Measurements from ENCODE around the gene DNAJB12.

DNAJB12 gene

GRCh38 chr10:72340510-72341261, 14.0 kb downstream of the DNAJB12 start:
- H3K4me1 Mint-ChIP-seq (ENCODE audit: low read depth): peaks cover 45% of the 10 kb centered on the region
- no peaks in the 10 kb centered on the region for H3K27me3 Mint-ChIP-seq
- peak; percentile 88 for DNase-seq
- no peak overlapping the region for H3K4me3 Mint-ChIP-seq
- H3K36me3 Mint-ChIP-seq (ENCODE audit: low read depth): peaks cover 82% of the 10 kb centered on the region
- H3K27ac Mint-ChIP-seq: peak overlapping the region; percentile 56
- H3K9me3 Mint-ChIP-seq: no peaks in the 10 kb centered on the region

DNA sequence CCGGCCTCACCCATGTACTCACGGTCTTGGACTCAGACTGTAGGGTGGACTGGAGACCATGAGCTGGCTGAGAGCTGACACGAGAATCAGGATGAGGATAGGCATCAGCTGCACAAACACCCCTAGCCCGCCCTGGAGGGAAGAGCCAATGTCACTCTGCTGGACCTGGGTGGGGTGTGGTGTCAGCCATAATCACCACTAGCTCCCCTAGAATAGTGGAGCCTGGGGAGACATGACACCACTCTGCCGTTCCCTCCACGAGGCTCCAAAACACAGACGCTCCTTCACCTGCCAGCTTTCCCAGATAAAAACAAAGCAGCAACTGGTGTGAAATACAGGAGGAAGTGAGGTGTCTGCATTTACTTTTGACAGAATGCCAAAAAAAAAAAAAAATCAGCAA, 16.5 kb downstream of the DNAJB12 start:
- Mint-ChIP-seq H3K27me3 (no peaks in the 10 kb centered on the region), H3K27ac (peak overlapping the region; percentile 57), H3K9me3 (no peaks in the 10 kb centered on the region), H3K4me1 (ENCODE audit: low read depth) (peaks cover 57% of the 10 kb centered on the region), H3K36me3 (ENCODE audit: low read depth) (peaks cover 93% of the 10 kb centered on the region), H3K4me3 (no peak overlapping the region)
- DNase-seq: no peak

- Mint-ChIP-seq H3K27me3 (no peaks in the 10 kb centered on the region), H3K9me3 (no peaks in the 10 kb centered on the region), H3K4me3 (no peak overlapping the region), H3K4me1 (ENCODE audit: low read depth) (peaks cover 61% of the 10 kb centered on the region), H3K36me3 (ENCODE audit: low read depth) (peaks cover 93% of the 10 kb centered on the region), H3K27ac (peak overlapping the region; percentile 57)
- DNase-seq: no peak
These were observed 17.0 kb downstream of the DNAJB12 start for GRCh38 chr10:72337722-72338121.

GRCh38 chr10:72337039-72337629, 17.6 kb downstream of the DNAJB12 start:
- Mint-ChIP-seq H3K27me3 (no peaks in the 10 kb centered on the region), H3K36me3 (ENCODE audit: low read depth) (peaks cover 88% of the 10 kb centered on the region), H3K9me3 (no peaks in the 10 kb centered on the region), H3K4me1 (ENCODE audit: low read depth) (peaks cover 67% of the 10 kb centered on the region), H3K27ac (peak overlapping the region; percentile 82), H3K4me3 (peak overlapping the region; percentile 8)
- peak; percentile 85 for DNase-seq

DNA sequence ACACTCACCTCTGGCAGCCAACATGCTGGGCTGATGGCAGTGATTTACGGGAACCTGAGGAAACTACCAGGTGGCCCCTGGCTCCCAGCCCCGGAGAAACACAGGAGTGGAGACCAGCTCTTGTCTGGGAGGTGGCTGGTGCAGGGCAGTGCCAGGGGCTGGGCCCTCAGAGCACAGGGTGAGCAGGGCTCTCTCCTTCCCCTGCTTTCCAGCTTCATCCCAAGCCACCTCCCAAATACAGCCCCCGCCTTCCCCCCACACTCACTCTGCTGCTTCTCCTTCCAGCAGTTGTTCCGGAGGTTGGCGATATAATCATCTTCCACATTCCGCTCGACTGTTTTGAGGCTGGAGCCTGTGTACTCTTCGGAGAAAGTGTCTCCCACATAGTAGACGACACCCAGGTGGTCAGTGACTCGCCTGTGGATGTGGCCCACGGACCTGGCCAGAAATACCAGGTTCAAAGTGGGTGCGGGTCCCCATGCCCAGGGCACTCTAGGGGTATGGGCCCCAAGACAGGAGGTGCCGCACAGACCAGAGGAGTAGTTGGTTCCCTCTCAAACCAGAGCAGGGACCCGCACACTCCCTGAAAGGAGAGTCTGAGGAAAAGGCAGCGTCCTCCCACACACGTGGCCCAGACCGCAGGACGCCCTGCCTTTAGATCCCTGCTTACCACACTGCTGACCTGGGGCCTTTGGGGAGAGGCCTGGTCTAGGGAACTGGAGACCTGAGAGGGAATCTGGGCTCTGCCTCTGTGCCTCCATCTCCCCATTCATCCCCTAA, 18.3 kb downstream of the DNAJB12 start:
- Mint-ChIP-seq H3K36me3 (ENCODE audit: low read depth) (peaks cover 81% of the 10 kb centered on the region), H3K4me1 (ENCODE audit: low read depth) (peaks cover 73% of the 10 kb centered on the region), H3K27me3 (no peaks in the 10 kb centered on the region), H3K27ac (peak overlapping the region; percentile 96), H3K4me3 (peak overlapping the region; percentile 8), H3K9me3 (no peaks in the 10 kb centered on the region)
- DNase-seq: no peak

DNA sequence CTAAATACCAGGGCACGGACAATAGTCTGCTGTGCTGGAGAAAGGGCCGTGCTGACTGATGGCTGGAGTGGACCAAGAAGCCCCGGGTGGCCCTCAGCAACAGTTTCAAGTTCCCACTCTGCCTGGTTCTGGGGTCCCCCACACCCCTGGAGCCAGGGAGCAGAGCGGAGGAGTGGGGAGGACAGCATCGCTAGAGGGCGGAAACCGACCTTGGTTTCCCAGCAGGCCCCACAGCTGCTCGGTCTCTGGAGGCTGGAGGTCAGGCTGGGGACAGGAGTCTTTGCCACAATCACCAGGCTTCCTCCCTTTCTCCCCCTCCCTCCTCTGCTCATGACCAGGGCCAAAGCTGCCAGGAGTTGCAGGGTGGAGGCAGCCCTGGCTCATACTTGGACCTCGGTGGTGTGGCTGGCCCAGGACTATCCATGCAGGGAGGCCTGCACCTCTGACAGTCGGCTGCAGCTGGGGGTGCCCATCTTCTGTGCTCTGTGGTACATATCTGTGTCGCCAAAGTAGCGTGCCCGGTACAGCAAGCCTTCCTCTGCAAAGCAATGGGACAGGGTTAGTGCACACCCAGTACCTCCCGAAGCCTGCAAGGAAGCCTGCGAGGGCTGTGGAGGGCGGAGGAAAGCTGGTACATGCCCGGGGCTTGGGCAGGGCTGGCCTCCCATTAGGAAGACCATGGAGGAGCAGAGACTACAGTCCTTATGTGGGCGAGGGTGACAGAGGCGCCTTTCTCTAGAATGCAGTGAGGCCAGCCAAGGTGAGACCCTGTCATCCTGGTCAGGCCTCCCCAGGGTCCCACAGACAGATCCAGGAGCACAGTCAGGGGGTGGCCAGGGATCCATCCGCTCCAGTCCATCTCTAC, 19.1 kb downstream of the DNAJB12 start:
- Mint-ChIP-seq H3K27me3 (no peaks in the 10 kb centered on the region), H3K36me3 (ENCODE audit: low read depth) (peaks cover 73% of the 10 kb centered on the region), H3K4me1 (ENCODE audit: low read depth) (peaks cover 77% of the 10 kb centered on the region), H3K9me3 (no peaks in the 10 kb centered on the region), H3K4me3 (peak overlapping the region; percentile 61), H3K27ac (peak overlapping the region; percentile 96)
- DNase-seq: peak; percentile 71

- H3K27me3 Mint-ChIP-seq: no peaks in the 10 kb centered on the region
- peak overlapping the region; percentile 96 for H3K27ac Mint-ChIP-seq
- DNase-seq: peak; percentile 81
- peaks cover 67% of the 10 kb centered on the region for H3K36me3 Mint-ChIP-seq (ENCODE audit: low read depth)
- H3K4me3 Mint-ChIP-seq: peak overlapping the region; percentile 61
- H3K4me1 Mint-ChIP-seq (ENCODE audit: low read depth): peaks cover 78% of the 10 kb centered on the region
- H3K9me3 Mint-ChIP-seq: no peaks in the 10 kb centered on the region
These were observed 19.8 kb downstream of the DNAJB12 start for GRCh38 chr10:72334825-72335393.

- Mint-ChIP-seq H3K4me1 (ENCODE audit: low read depth) (peaks cover 82% of the 10 kb centered on the region), H3K27me3 (no peaks in the 10 kb centered on the region), H3K27ac (peak overlapping the region; percentile 96), H3K36me3 (ENCODE audit: low read depth) (peaks cover 63% of the 10 kb centered on the region), H3K4me3 (peak overlapping the region; percentile 61), H3K9me3 (no peaks in the 10 kb centered on the region)
- DNase-seq: no peak
These were observed 20.4 kb downstream of the DNAJB12 start for GRCh38 chr10:72334196-72334824.

GRCh38 chr10:72333112-72334015, 21.4 kb downstream of the DNAJB12 start:
- Mint-ChIP-seq H3K4me3 (peak overlapping the region; percentile 9), H3K36me3 (ENCODE audit: low read depth) (peaks cover 60% of the 10 kb centered on the region), H3K27me3 (no peaks in the 10 kb centered on the region), H3K4me1 (ENCODE audit: low read depth) (peaks cover 90% of the 10 kb centered on the region), H3K9me3 (no peaks in the 10 kb centered on the region), H3K27ac (peak overlapping the region; percentile 96)
- peak; percentile 59 for DNase-seq

- H3K27me3 Mint-ChIP-seq: no peaks in the 10 kb centered on the region
- H3K27ac Mint-ChIP-seq: peak overlapping the region; percentile 96
- peaks cover 95% of the 10 kb centered on the region for H3K4me1 Mint-ChIP-seq (ENCODE audit: low read depth)
- H3K9me3 Mint-ChIP-seq: no peaks in the 10 kb centered on the region
- peaks cover 59% of the 10 kb centered on the region for H3K36me3 Mint-ChIP-seq (ENCODE audit: low read depth)
- DNase-seq: no peak
- H3K4me3 Mint-ChIP-seq: peak overlapping the region; percentile 63
These were observed 22.2 kb downstream of the DNAJB12 start for GRCh38 chr10:72332423-72333111.

DNA sequence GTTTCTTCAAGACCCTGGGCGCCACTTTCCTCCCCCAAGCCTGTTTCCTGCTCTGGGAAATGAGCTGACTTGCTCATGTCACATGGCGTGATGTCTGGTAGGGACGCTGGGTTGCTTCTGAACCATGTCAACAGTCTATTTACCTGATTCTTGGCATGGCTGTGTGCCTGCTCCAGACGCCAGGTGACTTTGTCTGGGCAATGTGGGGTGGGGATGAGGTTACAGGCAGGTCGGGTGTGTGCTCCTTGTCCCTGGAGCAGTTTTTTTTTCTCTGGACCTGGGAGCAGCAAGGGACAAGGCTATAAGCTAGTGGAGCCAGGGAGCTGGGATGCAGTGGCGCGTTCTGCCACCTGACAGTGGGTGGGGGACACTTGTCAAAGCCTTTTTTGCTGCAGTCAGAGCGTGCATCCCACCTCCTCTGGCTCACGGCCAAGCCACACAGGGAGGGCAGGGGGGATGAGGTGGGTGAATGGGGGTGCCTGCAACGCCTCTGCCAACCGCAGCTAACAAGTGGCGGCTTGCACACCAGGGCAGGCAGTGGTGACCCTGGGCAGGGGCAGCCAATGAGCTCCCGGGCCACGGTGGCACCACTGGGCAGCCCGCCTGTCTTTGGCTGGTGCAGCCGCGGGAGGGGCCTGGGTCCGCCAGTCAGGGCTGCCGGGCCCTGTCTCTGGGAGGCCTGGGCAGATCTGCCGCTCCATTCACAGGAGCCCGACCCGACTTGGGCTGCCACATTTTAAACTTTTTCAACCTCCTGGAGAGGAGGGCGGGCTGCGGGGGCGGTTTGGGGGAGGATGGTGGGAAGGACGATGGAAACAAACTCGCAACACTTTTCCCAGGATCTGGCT, 22.9 kb downstream of the DNAJB12 start:
- peak overlapping the region; percentile 96 for H3K27ac Mint-ChIP-seq
- peak overlapping the region; percentile 63 for H3K4me3 Mint-ChIP-seq
- DNase-seq: peak; percentile 91
- H3K27me3 Mint-ChIP-seq: no peaks in the 10 kb centered on the region
- H3K36me3 Mint-ChIP-seq (ENCODE audit: low read depth): peaks cover 54% of the 10 kb centered on the region
- H3K9me3 Mint-ChIP-seq: no peaks in the 10 kb centered on the region
- peaks cover 91% of the 10 kb centered on the region for H3K4me1 Mint-ChIP-seq (ENCODE audit: low read depth)

DNA sequence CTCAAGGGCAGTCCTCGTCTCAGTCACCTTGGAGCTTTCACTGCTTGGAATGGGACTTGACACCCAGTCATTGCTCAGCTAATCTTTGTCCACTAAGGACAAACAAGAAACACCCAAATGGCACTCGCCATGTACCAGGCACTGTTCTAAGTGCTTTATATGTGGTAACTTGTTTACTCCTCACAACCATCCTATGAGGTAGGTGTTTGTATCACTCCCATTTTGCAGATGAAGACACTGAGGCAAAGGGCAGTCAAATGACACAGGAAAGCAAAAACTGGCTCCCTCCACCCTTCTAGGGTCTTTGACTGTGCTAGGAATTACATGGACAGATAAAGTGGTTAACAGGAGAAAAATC, 24.7 kb downstream of the DNAJB12 start:
- Mint-ChIP-seq H3K27ac (peak overlapping the region; percentile 96), H3K9me3 (no peaks in the 10 kb centered on the region), H3K27me3 (no peaks in the 10 kb centered on the region), H3K36me3 (ENCODE audit: low read depth) (peaks cover 40% of the 10 kb centered on the region), H3K4me1 (ENCODE audit: low read depth) (peaks cover 82% of the 10 kb centered on the region), H3K4me3 (peak overlapping the region; percentile 90)
- no peak for DNase-seq

Measured in activated T-cell treated with anti-CD3 and anti-CD28 coated beads, Interleukin-2, amount 50 U/mL, for 24 hours (primary cell).